RCC 7860 (cell line): Measurements from ENCODE around the gene NKG7.

Experiments
- DNase-seq: peaks from one replicate; pipeline ENCODE4 v3.0.0-alpha.2; 2015; ENCODE audit warnings: low spot score
- FAIRE-seq: peaks from 2 replicates; lab custom pipeline; 2012; peaks lifted over from hg19 to GRCh38; lab: Jason Lieb, UNC

Gene NKG7

GRCh38 chr19:51391073-51391611, 18.7 kb upstream of the NKG7 start:
- DNase-seq (no peak), FAIRE-seq (no peak)

GRCh38 chr19:51389143-51389542, 16.7 kb upstream of the NKG7 start:
- DNase-seq, result no peak
- no peak for FAIRE-seq

- FAIRE-seq, result no peak
- no peak for DNase-seq
Measured at GRCh38 chr19:51387924-51388389, 15.5 kb upstream of the NKG7 start, which contains the start of gene LIM2. Gene LIM2 (minus strand): TSS chr19:51387974. CDS start chr19:51387443, 531 bp downstream.

GRCh38 chr19:51386882-51387520, 14.5 kb upstream of the NKG7 start:
- FAIRE-seq (no peak), DNase-seq (no peak)

- no peak for FAIRE-seq
Measured at GRCh38 chr19:51382004-51382403, 9.6 kb upstream of the NKG7 start.

GRCh38 chr19:51380379-51380778, 7.9 kb upstream of the NKG7 start:
- FAIRE-seq, result no peak
- DNase-seq, result no peak

More at GRCh38 chr19:51382004-51382403, 9.6 kb upstream of the NKG7 start:
- no peak for DNase-seq

GRCh38 chr19:51377422-51377821, 5.0 kb upstream of the NKG7 start:
- DNase-seq (no peak), FAIRE-seq (no peak)

- DNase-seq (no peak), FAIRE-seq (no peak)
Measured at GRCh38 chr19:51375504-51376221, 3.2 kb upstream of the NKG7 start.

GRCh38 chr19:51372021-51372648, 319 bp downstream of the NKG7 start:
- DNase-seq (no peak), FAIRE-seq (no peak)

GRCh38 chr19:51371186-51371690, 1.2 kb downstream of the NKG7 start:
- no peak for FAIRE-seq
- DNase-seq, result no peak

- no peak for DNase-seq
- no peak for FAIRE-seq
Measured at GRCh38 chr19:51370230-51370629, 2.2 kb downstream of the NKG7 start.

GRCh38 chr19:51368366-51369282, 3.8 kb downstream of the NKG7 start, which contains the start of gene CLDND2:
Gene CLDND2 (minus strand): TSS chr19:51369003. CDS start chr19:51368577, 426 bp downstream.
- FAIRE-seq, result no peak
- DNase-seq, result no peak

- DNase-seq, result peak; percentile 94
- peak; percentile 87 for FAIRE-seq
Measured at GRCh38 chr19:51367565-51368365, 4.7 kb downstream of the NKG7 start.

- FAIRE-seq, result no peak
Measured at GRCh38 chr19:51367255-51367564, 5.2 kb downstream of the NKG7 start.

GRCh38 chr19:51366389-51367254, 5.8 kb downstream of the NKG7 start:
- DNase-seq (peak; percentile 93), FAIRE-seq (peak; percentile 43)

More at GRCh38 chr19:51367255-51367564, 5.2 kb downstream of the NKG7 start:
- DNase-seq, result no peak

GRCh38 chr19:51365965-51366388, 6.5 kb downstream of the NKG7 start, which contains the start of gene ETFB:
Gene ETFB (minus strand): TSS chr19:51366388. CDS start chr19:51366326, 62 bp downstream.
- FAIRE-seq (no peak), DNase-seq (no peak)

- FAIRE-seq (no peak), DNase-seq (peak; percentile 42)
Measured at GRCh38 chr19:51365211-51365964, 7.1 kb downstream of the NKG7 start.
